ENCODE measurements around the gene STK10.
A peak's percentile ranks its signal among the peaks of the same experiment; 100 is the strongest.

STK10 gene

GRCh38 chr5:172091956-172092732 is 95.9 kb downstream of the STK10 start:
- H3K4me3 ChIP-seq (ENCODE audit: low read depth, low read length), result no peak overlapping the region
- TF ChIP-seq CTCF (IDR thresholded peaks at IDR 0.05; ENCODE audit: insufficient read depth, low read depth, low read length, missing control alignments), result no peak
- DNase-seq (ENCODE audit: low read depth), result no peak

- DNase-seq (ENCODE audit: low read depth), result no peak
- H3K4me3 ChIP-seq (ENCODE audit: low read depth, low read length), result no peak overlapping the region
- TF ChIP-seq CTCF (IDR thresholded peaks at IDR 0.05; ENCODE audit: insufficient read depth, low read depth, low read length, missing control alignments), result no peak
Measured at GRCh38 chr5:172090976-172091547, 97.0 kb downstream of the STK10 start.

- TF ChIP-seq CTCF (IDR thresholded peaks at IDR 0.05; ENCODE audit: insufficient read depth, low read depth, low read length, missing control alignments), result no peak
- no peak for DNase-seq (ENCODE audit: low read depth)
Measured at GRCh38 chr5:172089298-172090117, 98.5 kb downstream of the STK10 start.

GRCh38 chr5:172088801-172089200 is 99.2 kb downstream of the STK10 start:
- DNase-seq (ENCODE audit: low read depth), result no peak
- TF ChIP-seq CTCF (IDR thresholded peaks at IDR 0.05; ENCODE audit: insufficient read depth, low read depth, low read length, missing control alignments), result no peak
- no peak overlapping the region for H3K4me3 ChIP-seq (ENCODE audit: low read depth, low read length)

More at GRCh38 chr5:172089298-172090117, 98.5 kb downstream of the STK10 start:
- no peak overlapping the region for H3K4me3 ChIP-seq (ENCODE audit: low read depth, low read length)

DNA sequence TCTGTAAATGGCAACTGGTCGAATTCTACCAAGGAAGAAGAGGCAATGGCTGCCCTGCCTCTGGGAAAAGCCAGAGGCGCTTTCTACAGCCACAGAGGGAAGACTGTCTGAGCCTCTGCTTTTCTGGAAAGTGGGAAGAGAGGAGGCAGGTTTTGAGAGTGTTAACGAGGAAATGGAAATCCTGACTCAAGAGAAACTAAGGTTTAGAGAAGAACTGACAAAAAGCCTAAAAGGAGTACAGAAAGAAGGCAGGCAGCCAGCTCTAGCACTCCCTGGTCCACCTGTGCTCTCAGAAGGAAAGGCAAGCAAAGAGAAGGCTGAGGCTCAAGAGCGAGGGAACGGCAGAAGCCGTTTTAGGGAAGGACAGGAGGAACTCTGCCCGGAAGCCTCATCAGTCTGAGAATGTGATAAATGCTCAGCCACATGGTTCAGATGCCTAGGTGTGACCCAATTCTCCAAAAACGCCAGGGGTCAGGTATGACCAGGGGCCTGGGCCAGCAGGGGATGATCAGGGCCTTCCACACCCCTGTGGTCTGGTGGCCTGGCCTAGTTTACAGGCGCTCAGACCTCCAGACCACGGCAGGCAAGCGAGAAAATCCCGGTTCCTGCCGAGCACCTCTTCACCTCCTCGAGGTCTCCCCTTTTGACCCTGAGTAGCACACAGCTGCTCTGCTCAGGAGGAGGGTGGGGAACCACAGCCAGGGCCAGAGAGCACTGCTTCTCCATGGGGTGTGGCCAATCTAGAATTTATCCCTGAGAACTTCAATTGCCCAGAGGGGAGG is 101.6 kb downstream of the STK10 start:
- TF ChIP-seq CTCF (IDR thresholded peaks at IDR 0.05; ENCODE audit: insufficient read depth, low read depth, low read length, missing control alignments), result no peak
- H3K4me3 ChIP-seq (ENCODE audit: low read depth, low read length), result no peak overlapping the region
- peak; percentile 34 for DNase-seq (ENCODE audit: low read depth)

GRCh38 chr5:172085738-172086137 is 102.3 kb downstream of the STK10 start:
- H3K4me3 ChIP-seq (ENCODE audit: low read depth, low read length), result no peak overlapping the region
- DNase-seq (ENCODE audit: low read depth), result no peak
- TF ChIP-seq CTCF (IDR thresholded peaks at IDR 0.05; ENCODE audit: insufficient read depth, low read depth, low read length, missing control alignments), result no peak

Data from GM12865 (cell line).